Neuronal stem cell (in vitro differentiated cells): Measurements from ENCODE around the gene PTPRB.

ENCODE experiments used
- DNase-seq: peaks from one replicate; pipeline ENCODE4 v3.0.0-alpha.2; 2013; ENCODE audit warnings: low spot score
- H2AFZ ChIP-seq: one replicate; pipeline ENCODE4 v1.6.1; 2013; ENCODE audit warnings: mild to moderate bottlenecking, low read length, inconsistent platforms
- H2AK5ac ChIP-seq: 2 replicates; pipeline ENCODE4 v1.6.1; 2013; ENCODE audit warnings: low read depth, mild to moderate bottlenecking, inconsistent platforms, low read length, moderate library complexity, mixed read lengths
- H2BK120ac ChIP-seq: 2 replicates; pipeline ENCODE4 v1.6.1; 2013; ENCODE audit warnings: low read depth, mild to moderate bottlenecking, inconsistent platforms, low read length, moderate library complexity, mixed read lengths
- H2BK12ac ChIP-seq: one replicate; pipeline ENCODE4 v1.6.1; 2013; ENCODE audit warnings: low read length, inconsistent platforms
- H2BK15ac ChIP-seq: 2 replicates; pipeline ENCODE4 v1.6.1; 2013; ENCODE audit warnings: mild to moderate bottlenecking, low read length, inconsistent platforms, mixed read lengths
- H2BK5ac ChIP-seq: one replicate; pipeline ENCODE4 v1.6.1; 2013; ENCODE audit warnings: inconsistent platforms, mild to moderate bottlenecking, low read length, moderate library complexity
- H3K14ac ChIP-seq: one replicate; pipeline ENCODE4 v1.6.1; 2013; ENCODE audit warnings: low read length, inconsistent platforms
- H3K18ac ChIP-seq: 2 replicates; pipeline ENCODE4 v1.6.1; 2013; ENCODE audit warnings: low read length, inconsistent platforms
- H3K23ac ChIP-seq: 2 replicates; pipeline ENCODE4 v1.6.1; 2013; ENCODE audit warnings: low read depth, mild to moderate bottlenecking, mixed read lengths, low read length, inconsistent platforms; ENCODE audit not compliant: poor library complexity
- H3K27ac ChIP-seq: replicated peaks from 3 replicates; pipeline ENCODE4 v1.5.1; 2013; ENCODE audit warnings: low read length, inconsistent platforms
- H3K27me3 ChIP-seq, 3 experiments: 2 replicates each; pipeline ENCODE4 v1.6.1; 2013; ENCODE audit warnings: low read length in 3 of 3, mild to moderate bottlenecking in 2 of 3, inconsistent platforms in 1 of 3, low read depth in 1 of 3, mixed read lengths in 1 of 3, moderate library complexity in 1 of 3; ENCODE audit not compliant: control insufficient read depth in 3 of 3, insufficient read depth in 3 of 3
- H3K36me3 ChIP-seq, 2 donors: replicated peaks in 1 of 2; 2 replicates each; pipeline ENCODE4 v1.6.1; 2013; ENCODE audit warnings: low read length in 2 of 2; ENCODE audit not compliant: control insufficient read depth in 2 of 2, insufficient read depth in 2 of 2
- H3K4ac ChIP-seq: 2 replicates; pipeline ENCODE4 v1.6.1; 2013; ENCODE audit warnings: inconsistent platforms, mild to moderate bottlenecking, low read length, moderate library complexity
- H3K4me1 ChIP-seq, 2 donors: 1 replicate in 1 of 2; 2 replicates in 1 of 2; pipeline ENCODE4 v1.6.1; 2013; ENCODE audit warnings: low read length in 2 of 2, low read depth in 1 of 2; ENCODE audit not compliant: control insufficient read depth in 2 of 2, insufficient read depth in 1 of 2
- H3K4me2 ChIP-seq: one replicate; pipeline ENCODE4 v1.6.1; 2013; ENCODE audit warnings: mild to moderate bottlenecking, low read length, inconsistent platforms; ENCODE audit not compliant: insufficient read depth, poor library complexity, severe bottlenecking
- H3K4me3 ChIP-seq, 2 donors: 2 replicates each; pipeline ENCODE4 v1.5.1; 2013; ENCODE audit warnings: low read length in 2 of 2, mild to moderate bottlenecking in 2 of 2, inconsistent platforms in 1 of 2, moderate library complexity in 1 of 2
- H3K79me1 ChIP-seq: one replicate; pipeline ENCODE4 v1.6.1; 2013; ENCODE audit warnings: low read depth, mild to moderate bottlenecking, inconsistent platforms, low read length, moderate library complexity
- H3K9ac ChIP-seq: one replicate; pipeline ENCODE4 v1.6.1; 2013; ENCODE audit warnings: mild to moderate bottlenecking, low read depth, low read length, inconsistent platforms; ENCODE audit not compliant: poor library complexity
- H3K9me3 ChIP-seq, 2 donors: replicated peaks in 1 of 2; 2 replicates each; pipeline versions ENCODE3 to v1.6.1; 2013; ENCODE audit warnings: low read length in 2 of 2, mild to moderate bottlenecking in 2 of 2, inconsistent platforms in 1 of 2, low read depth in 1 of 2, mixed read lengths in 1 of 2, moderate library complexity in 1 of 2; ENCODE audit not compliant: control insufficient read depth in 2 of 2, insufficient read depth in 1 of 2
- H4K8ac ChIP-seq: one replicate; pipeline ENCODE4 v1.6.1; 2013; ENCODE audit warnings: low read depth, mild to moderate bottlenecking, inconsistent platforms, low read length, moderate library complexity
- H4K91ac ChIP-seq: one replicate; pipeline ENCODE4 v1.6.1; 2013; ENCODE audit warnings: low read length, low read depth, mild to moderate bottlenecking, inconsistent platforms; ENCODE audit not compliant: poor library complexity
- WGBS, 2 donors: extraction: QIAGEN DNeasy Blood & Tissue Kit; methylation state at CpG; one replicate each; pipeline ENCODE4 v1.1.7; 2013; ENCODE audit warnings: missing lambda C conversion rate in 2 of 2, mixed read lengths in 1 of 2; ENCODE audit not compliant: insufficient read length in 2 of 2, insufficient replicate concordance in 1 of 2; ENCODE audit errors: extremely low coverage in 2 of 2; 5-methylcytosine and 5-hydroxymethylcytosine counted together

The PTPRB gene

DNA sequence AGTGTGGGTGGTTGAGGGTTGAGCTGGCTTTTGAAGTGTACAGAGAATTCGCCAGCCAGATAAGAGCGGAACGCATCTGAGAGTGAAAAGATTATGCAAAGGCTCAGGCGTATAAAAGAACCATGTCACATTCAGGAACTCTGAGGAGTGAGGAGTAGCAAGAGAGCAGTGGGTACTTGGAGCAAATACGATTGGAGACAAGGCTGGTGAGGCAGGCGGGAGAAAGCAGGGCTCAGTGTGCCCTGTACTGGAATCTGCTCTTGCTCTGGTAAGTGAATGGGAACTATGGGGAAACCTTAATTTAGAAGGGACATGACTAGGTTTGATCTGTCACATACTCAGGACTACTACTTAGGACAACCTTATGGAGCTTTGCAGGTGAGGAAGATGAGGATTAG lies 87.0 kb downstream of the PTPRB start:
- H2BK15ac ChIP-seq, result no peak overlapping the region
- no peak for DNase-seq
- no peak overlapping the region for H4K91ac ChIP-seq
- H3K79me1 ChIP-seq, result no peaks in the 10 kb centered on the region
- H3K27ac ChIP-seq, result no peak overlapping the region
- peaks cover under 1 to 8% of the 10 kb centered on the region in 2 donors for H3K4me1 ChIP-seq
- H3K9me3 ChIP-seq, result no peaks in the 10 kb centered on the region
- H3K14ac ChIP-seq, result no peak overlapping the region
- H2BK5ac ChIP-seq, result no peak overlapping the region
- no peak overlapping the region for H2AFZ ChIP-seq
- no peak overlapping the region for H3K4ac ChIP-seq
- no peak overlapping the region for H2BK120ac ChIP-seq
- H3K36me3 ChIP-seq, result no peaks in the 10 kb centered on the region
- no peak overlapping the region for H3K18ac ChIP-seq
- no peaks in the 10 kb centered on the region for H3K27me3 ChIP-seq
- no peak overlapping the region for H3K4me3 ChIP-seq
- no peak overlapping the region for H2AK5ac ChIP-seq
- H3K23ac ChIP-seq, result no peak overlapping the region
- no CpG with 5 or more reads among the region's 6 CpGs for WGBS, 2 donors
- no peak overlapping the region for H2BK12ac ChIP-seq
- no peak overlapping the region for H3K4me2 ChIP-seq
- no peak overlapping the region for H4K8ac ChIP-seq
- H3K9ac ChIP-seq, result no peak overlapping the region

GRCh38 chr12:70549340-70550179 lies 87.7 kb downstream of the PTPRB start:
- no CpG with 5 or more reads among the region's 10 CpGs for WGBS, 2 donors
- Histone ChIP-seq H4K91ac (no peak overlapping the region), H4K8ac (no peak overlapping the region)

GRCh38 chr12:70543444-70543843 lies 93.8 kb downstream of the PTPRB start:
- no peak overlapping the region for H3K4me3 ChIP-seq
- H2AFZ ChIP-seq, result peak overlapping the region; percentile 67
- H3K9ac ChIP-seq, result no peak overlapping the region
- H2AK5ac ChIP-seq, result no peak overlapping the region
- H3K23ac ChIP-seq, result no peak overlapping the region
- peaks cover 0 to 2% of the 10 kb centered on the region in 2 donors for H3K4me1 ChIP-seq
- no peaks in the 10 kb centered on the region for H3K27me3 ChIP-seq
- H3K4ac ChIP-seq, result no peak overlapping the region
- H4K91ac ChIP-seq, result no peak overlapping the region
- H3K4me2 ChIP-seq, result no peak overlapping the region
- DNase-seq, result no peak
- H2BK15ac ChIP-seq, result no peak overlapping the region
- WGBS, 2 donors, result no CpG with 5 or more reads among the region's 6 CpGs
- no peak overlapping the region for H3K27ac ChIP-seq
- no peak overlapping the region for H4K8ac ChIP-seq
- H3K14ac ChIP-seq, result no peak overlapping the region
- no peak overlapping the region for H3K18ac ChIP-seq
- H2BK120ac ChIP-seq, result no peak overlapping the region
- H2BK12ac ChIP-seq, result no peak overlapping the region
- H3K9me3 ChIP-seq, result no peaks in the 10 kb centered on the region
- H2BK5ac ChIP-seq, result no peak overlapping the region
- no peaks in the 10 kb centered on the region for H3K79me1 ChIP-seq
- H3K36me3 ChIP-seq, result no peaks in the 10 kb centered on the region

More at GRCh38 chr12:70549340-70550179, 87.7 kb downstream of the PTPRB start:
- H3K23ac ChIP-seq, result no peak overlapping the region
- H3K18ac ChIP-seq, result no peak overlapping the region
- no peaks in the 10 kb centered on the region for H3K27me3 ChIP-seq
- H3K4me1 ChIP-seq, result peaks cover 0 to 2% of the 10 kb centered on the region in 2 donors
- no peak overlapping the region for H3K9ac ChIP-seq
- H2BK5ac ChIP-seq, result no peak overlapping the region
- H2BK15ac ChIP-seq, result no peak overlapping the region
- H3K14ac ChIP-seq, result no peak overlapping the region
- no peaks in the 10 kb centered on the region for H3K36me3 ChIP-seq
- H3K9me3 ChIP-seq, result no peaks in the 10 kb centered on the region
- no peak for DNase-seq
- no peaks in the 10 kb centered on the region for H3K79me1 ChIP-seq
- H2BK12ac ChIP-seq, result no peak overlapping the region
- H2AK5ac ChIP-seq, result no peak overlapping the region
- no peak overlapping the region for H3K4me3 ChIP-seq
- H3K4me2 ChIP-seq, result no peak overlapping the region
- no peak overlapping the region for H3K4ac ChIP-seq
- H3K27ac ChIP-seq, result no peak overlapping the region
- no peak overlapping the region for H2AFZ ChIP-seq
- no peak overlapping the region for H2BK120ac ChIP-seq

GRCh38 chr12:70540996-70541395 lies 96.2 kb downstream of the PTPRB start:
- no peak overlapping the region for H2BK15ac ChIP-seq
- no CpG with 5 or more reads among the region's 1 CpG for WGBS, 2 donors

More at GRCh38 chr12:70540996-70541395, 96.2 kb downstream of the PTPRB start:
- Histone ChIP-seq H3K27ac (no peak overlapping the region), H3K27me3 (no peaks in the 10 kb centered on the region), H2BK5ac (no peak overlapping the region), H3K18ac (no peak overlapping the region), H2AFZ (no peak overlapping the region), H3K4ac (no peak overlapping the region), H3K36me3 (no peaks in the 10 kb centered on the region), H2BK12ac (no peak overlapping the region), H3K23ac (no peak overlapping the region), H3K9ac (no peak overlapping the region), H2BK120ac (no peak overlapping the region), H3K9me3 (no peaks in the 10 kb centered on the region), H4K8ac (no peak overlapping the region), H2AK5ac (no peak overlapping the region), H3K4me3 (no peak overlapping the region), H3K14ac (no peak overlapping the region), H3K4me2 (no peak overlapping the region), H3K79me1 (no peaks in the 10 kb centered on the region), H3K4me1 (peaks cover 4 to 5% of the 10 kb centered on the region in 2 donors), H4K91ac (no peak overlapping the region)
- no peak for DNase-seq
